GM12891 (cell line): ENCODE data around the gene CLTCL1.

Experiments used
- POLR2A ChIP-seq: IDR thresholded peaks from 2 replicates; pipeline ENCODE4 v1.6.1; 2011; ENCODE audit warnings: low read depth, low read length, control low read depth
- TAF1 ChIP-seq: IDR thresholded peaks from 2 replicates; pipeline ENCODE4 v1.6.1; 2011; ENCODE audit warnings: low read depth, low read length, control low read depth

GRCh38 chr22:19173047-19174035 lies 118.2 kb downstream of the CLTCL1 start:
- no peak for TF ChIP-seq TAF1
- peak; percentile 52 for TF ChIP-seq POLR2A
